Inflammatory macrophage treated with lipopolysaccharide for 4 hours (primary cell): ENCODE measurements around the gene CCDC178.
"Not testable (repeated sequence)": the region's sequence is repeated elsewhere in the genome, so short reads cannot be mapped to it uniquely, and the experiment has no call there.

Source experiments
- DNase-seq: peaks from one replicate; pipeline ENCODE4 v3.0.0-alpha.2; 2020

The CCDC178 gene

DNA sequence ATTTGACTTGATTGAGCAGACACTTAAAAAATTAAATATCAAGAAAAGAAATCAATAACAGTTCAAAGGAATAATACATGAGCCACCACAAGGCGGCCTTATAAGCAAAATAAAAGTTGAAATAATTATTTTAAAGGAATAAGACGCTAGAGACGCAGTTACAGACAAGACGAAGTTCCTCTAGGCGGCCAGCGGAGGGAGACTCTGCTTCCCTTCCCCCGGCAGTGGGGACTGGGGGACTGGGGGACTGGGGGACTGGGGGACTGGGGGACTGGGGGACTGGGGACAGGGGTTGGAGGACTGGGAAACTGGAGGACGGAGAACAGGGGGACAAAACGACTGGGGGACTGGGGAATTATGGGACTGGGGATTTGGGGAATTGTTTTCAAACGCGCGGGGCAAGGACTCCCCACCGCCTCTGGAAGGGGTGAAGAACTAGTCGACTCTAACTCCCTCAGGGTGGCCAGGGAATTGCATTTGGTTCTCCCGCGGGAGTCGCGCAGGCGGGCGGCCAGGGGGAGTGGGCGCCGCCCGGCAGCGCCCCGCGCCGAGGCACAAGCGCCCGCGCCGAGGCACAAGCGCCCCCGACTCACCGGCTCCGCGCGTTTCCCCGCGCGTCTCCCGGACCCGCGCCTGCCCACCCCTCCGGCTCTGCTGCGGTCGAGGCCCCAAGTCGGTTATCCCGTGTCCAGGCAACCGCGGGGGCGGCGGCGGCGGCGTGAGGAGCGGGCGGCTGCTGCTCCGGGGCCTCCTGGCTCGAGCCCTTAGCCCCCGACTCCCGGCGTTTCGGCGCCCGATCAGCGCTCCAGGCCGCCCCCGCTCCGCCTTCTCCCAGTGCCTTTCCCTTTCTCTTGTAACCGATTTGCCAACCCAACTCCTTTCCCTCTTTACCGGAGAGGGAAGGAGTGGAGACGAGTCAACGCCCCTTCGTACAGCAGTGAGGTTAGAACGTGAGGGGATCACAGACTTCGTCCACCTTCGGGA is at the start of gene CCDC178:
Gene CCDC178, minus strand, starts transcription at position 662 of the 984 bp plus-strand sequence. CDS start 28,633 bp downstream, outside the sequence.
- DNase-seq, result no peak

DNA sequence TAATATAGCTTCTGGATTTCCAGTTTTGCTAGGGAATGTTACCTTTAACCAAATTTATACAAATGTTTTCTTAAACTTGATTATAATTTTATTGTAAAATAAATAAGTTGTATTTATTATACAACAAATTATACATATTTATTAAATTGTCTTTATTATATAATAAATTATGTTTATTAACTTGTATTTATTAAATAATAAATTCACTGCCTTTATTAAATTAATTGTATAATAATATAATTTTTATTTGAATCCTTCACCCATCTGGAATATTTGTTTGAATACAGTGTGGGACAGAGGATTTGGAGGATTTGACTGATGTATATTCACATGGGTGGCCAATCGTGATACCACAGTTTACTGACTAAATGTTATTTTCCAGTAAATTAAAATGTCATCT is 43.4 kb upstream of the CCDC178 start:
- no peak for DNase-seq

DNA sequence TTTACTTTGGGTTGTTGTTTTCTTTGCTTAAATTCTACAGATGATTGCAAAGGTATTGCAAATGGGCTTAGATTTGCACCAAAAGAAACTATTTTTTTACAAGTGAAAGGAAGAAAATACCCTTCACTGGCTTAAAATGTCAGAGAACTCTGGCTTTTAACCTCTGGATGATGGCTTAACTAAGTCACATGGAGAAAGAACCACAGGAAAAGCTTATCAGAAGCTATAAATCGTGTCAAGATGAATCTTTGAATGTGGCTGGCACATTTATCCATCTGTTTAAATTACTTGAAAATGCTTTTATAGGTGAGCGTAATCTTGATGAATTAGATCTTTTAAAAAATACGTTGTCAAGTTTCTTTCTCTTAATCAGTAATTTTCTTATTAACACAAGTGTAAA is 32.0 kb upstream of the CCDC178 start:
- DNase-seq, result no peak

GRCh38 chr18:33470216-33470615 is 29.7 kb upstream of the CCDC178 start:
- no peak for DNase-seq

DNA sequence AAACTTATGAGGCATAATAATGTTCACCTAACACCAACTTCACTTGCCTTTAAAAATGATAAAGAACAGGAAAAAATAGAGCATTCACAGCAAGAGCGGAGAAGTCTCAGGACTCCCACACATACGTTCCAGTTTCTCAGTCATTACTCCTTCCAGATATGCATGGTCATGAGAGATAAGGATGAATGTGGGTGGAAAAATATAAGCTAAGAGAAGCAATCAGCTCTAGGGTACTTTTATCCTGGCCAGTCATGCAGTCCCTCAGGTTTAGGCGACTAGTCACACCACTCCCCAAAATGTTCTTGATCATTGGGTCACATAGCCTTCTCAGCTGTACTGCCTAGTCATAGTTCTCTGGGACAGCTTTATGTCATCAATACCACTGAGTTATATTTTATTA is 29.2 kb upstream of the CCDC178 start:
- no peak for DNase-seq

DNA sequence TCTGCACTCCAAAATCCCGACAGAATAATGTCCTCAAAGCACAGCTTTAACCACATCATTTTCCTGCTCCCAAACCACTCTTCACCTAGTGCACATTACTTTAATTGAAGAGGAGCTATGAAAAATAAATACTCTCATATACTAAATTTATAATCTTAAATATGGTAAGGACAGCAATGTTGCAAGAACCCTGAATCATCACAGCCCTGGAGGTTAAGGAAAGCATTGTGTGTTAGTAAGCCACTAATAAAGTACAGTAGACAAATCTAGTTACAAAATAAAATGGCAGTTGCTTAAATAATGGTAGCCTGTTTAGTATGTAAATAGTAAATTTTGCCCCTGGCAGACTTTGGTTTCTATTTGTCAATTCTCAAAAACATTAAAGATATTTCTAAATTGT is 27.0 kb upstream of the CCDC178 start:
- DNase-seq, result no peak

GRCh38 chr18:33466822-33467221 is 26.3 kb upstream of the CCDC178 start:
- no peak for DNase-seq

DNA sequence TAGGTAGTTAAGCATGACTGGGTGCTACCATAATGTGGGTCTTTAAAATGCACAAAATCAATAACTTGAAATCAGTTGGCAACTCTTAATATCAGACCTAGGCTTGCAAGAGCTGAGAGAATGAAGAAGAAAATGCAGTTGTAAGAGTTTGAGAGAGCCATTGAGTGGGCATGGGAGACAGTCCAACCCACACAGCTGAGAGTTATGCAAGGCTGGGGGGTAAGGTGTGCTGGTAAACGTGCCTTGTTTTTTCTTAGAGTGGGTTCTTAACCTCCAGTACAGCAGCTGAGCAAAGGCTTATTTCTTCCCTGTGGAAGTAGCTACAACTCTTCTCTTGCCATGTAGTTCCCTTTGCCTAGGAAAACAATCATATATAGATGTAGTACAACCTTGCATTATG is 20.2 kb upstream of the CCDC178 start:
- no peak for DNase-seq

- no peak for DNase-seq
Observed at GRCh38 chr18:33459612-33460011, 19.1 kb upstream of the CCDC178 start.

- DNase-seq, result no peak
Observed at GRCh38 chr18:33446604-33447003, 6.1 kb upstream of the CCDC178 start.

GRCh38 chr18:33444709-33445108 is 4.2 kb upstream of the CCDC178 start:
- DNase-seq, result no peak

- no peak for DNase-seq
Observed at GRCh38 chr18:33432857-33433256, 7.7 kb downstream of the CCDC178 start.

- no peak for DNase-seq
Observed at GRCh38 chr18:33427549-33427948, 13.0 kb downstream of the CCDC178 start.

GRCh38 chr18:33424266-33424946 is 16.1 kb downstream of the CCDC178 start:
- DNase-seq, result no peak

DNA sequence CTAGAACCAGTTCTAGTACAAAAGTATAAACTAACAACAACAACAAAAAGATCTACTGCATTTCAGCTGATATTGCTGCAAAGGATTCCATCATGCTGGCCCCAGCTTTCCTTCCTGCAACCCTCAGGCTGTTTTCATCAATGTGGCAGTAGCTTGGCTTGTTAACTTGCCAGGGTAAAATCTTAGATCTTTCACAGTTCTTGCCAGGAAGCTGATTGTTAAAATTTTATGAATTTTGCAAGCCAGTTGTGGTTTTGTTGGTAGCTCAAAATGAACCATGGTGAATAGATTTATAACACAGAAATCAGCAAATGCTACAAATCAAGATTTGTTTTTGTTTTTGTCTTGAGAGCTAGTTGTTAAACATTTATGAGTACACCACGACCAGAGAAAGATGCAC is 19.3 kb downstream of the CCDC178 start:
- DNase-seq, result no peak

DNA sequence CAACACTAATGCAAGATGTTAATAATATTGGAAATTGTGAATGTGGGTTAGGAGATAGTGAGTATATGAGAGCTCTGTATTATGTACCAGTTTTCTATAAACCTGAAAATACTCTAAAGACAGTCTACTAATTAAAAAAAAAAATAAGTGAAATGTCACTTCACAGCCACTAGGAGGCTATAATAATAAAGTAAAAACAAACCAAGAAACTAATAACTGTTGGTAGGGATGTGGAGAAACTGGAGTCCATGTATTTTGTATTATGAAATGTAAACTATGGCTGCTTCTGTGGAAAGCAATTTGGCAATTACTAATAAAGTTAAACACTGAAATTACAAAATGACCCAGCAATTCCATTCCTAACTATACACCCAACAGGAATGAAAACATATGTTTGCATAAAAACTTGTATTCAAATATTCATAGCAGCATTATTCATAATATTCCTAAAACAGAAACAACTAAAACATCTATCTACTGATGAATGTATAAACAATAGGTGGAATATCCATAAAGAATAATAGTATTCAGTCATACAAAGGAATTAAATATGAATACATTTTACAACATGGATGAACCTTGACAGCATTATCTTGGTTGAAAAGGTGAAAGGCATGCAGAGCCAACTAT is 36.2 kb downstream of the CCDC178 start:
- DNase-seq, result no peak

DNA sequence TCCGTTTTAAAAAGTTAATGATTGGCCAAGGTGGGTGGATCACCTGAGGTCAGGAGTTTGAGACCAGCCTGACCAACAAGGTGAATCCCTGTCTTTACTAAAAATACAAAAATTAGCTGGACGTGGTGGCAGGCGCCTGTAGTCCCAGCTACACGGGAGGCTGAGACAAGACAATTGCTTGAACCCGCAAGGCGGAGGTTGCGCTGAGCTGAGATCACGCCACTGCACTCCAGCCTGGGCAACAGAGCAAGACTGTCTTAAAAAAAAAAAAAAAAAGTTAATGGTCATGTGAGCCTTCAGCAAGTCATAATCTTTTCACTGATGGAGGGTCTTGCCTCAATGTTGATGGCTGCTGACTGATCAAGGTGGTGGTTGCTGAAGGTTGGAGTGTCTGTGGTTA is 41.6 kb downstream of the CCDC178 start:
- DNase-seq, result not testable (repeated sequence)

- DNase-seq, result no peak
Observed at GRCh38 chr18:33375829-33376228, 64.7 kb downstream of the CCDC178 start.

DNA sequence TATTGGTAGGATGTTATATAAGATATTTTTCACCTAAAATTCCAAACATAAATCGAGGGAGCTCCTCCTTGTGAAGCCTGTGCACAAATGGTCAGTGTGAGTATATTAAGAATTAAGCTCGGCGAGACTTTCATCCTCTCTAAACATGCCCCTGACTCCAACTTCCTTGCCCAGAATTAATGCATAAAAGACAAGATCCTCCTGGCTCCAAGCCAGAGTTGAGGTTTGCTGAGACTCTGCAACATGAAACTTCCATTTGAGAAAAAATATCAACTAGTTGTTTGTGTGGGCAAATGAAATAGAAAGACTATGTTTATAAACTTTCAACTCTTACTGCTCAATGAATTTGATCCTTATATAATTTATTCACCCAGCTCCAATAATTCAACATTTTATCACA is 68.1 kb downstream of the CCDC178 start:
- no peak for DNase-seq

GRCh38 chr18:33369711-33370449 is 70.6 kb downstream of the CCDC178 start:
- no peak for DNase-seq

GRCh38 chr18:33356735-33357134 is 83.8 kb downstream of the CCDC178 start:
- no peak for DNase-seq

- no peak for DNase-seq
Observed at GRCh38 chr18:33355756-33356155, 84.8 kb downstream of the CCDC178 start.

- DNase-seq, result no peak
Observed at GRCh38 chr18:33355263-33355662, 85.3 kb downstream of the CCDC178 start.
